A673 (cell line): ENCODE measurements around the gene CHD9NB. TPM values are rescaled to one million over a fixed set of nuclear protein-coding genes. Genes with fewer than 3 reads are reported as not detected.

Experiments used
- BruUV-seq: library from RNA; stranded (reverse); fragments of 400-500 nt; replicated peaks from 2 replicates; lab custom pipeline; 2021; lab: Mats Ljungman, UMichigan
- CTCF ChIA-PET: fragments of 300-600 bp; sonication (Branson Sonifier 250); formaldehyde crosslinking; loops from one replicate; lab custom pipeline; 2022; ENCODE audit warnings: antibody characterized with exemption; lab: Charles Lee
- POLR2A ChIA-PET: fragments of 300-600 bp; sonication (Branson Sonifier 250); formaldehyde crosslinking; loops from one replicate; lab custom pipeline; 2022; ENCODE audit warnings: antibody characterized with exemption; ENCODE audit not compliant: low non-redundant PET; lab: Charles Lee
- DNase-seq: peaks from one replicate; pipeline ENCODE4 v3.0.0-alpha.2; 2015; ENCODE audit warnings: low spot score
- H3K27ac ChIP-seq: fragments of 200-600 bp; sonication (generic); 2 replicates; pipeline ENCODE4 v1.5.1; 2016; ENCODE audit warnings: mixed run types, low read depth, mild to moderate bottlenecking, mixed read lengths, antibody characterized with exemption, low read length; ENCODE audit not compliant: poor library complexity, severe bottlenecking
- H3K27me3 ChIP-seq: fragments of 200-600 bp; sonication (generic); replicated peaks from 2 replicates; pipeline ENCODE4 v1.6.1; 2017; ENCODE audit warnings: mixed run types, low read depth, mild to moderate bottlenecking, mixed read lengths, antibody characterized with exemption, low read length; ENCODE audit not compliant: insufficient read depth, poor library complexity
- H3K36me3 ChIP-seq: fragments of 200-600 bp; sonication (generic); 2 replicates; pipeline ENCODE4 v1.6.1; 2016; ENCODE audit warnings: mixed run types, mild to moderate bottlenecking, mixed read lengths, antibody characterized with exemption, low read length; ENCODE audit not compliant: insufficient read depth, poor library complexity, severe bottlenecking
- H3K4me1 ChIP-seq: fragments of 200-600 bp; sonication (generic); 2 replicates; pipeline ENCODE4 v1.6.1; 2017; ENCODE audit warnings: mixed run types, mild to moderate bottlenecking, mixed read lengths, antibody characterized with exemption, low read length; ENCODE audit not compliant: insufficient read depth, poor library complexity, severe bottlenecking
- H3K4me3 ChIP-seq: fragments of 200-600 bp; sonication (generic); 2 replicates; pipeline ENCODE4 v1.5.1; 2016; ENCODE audit warnings: low read depth, mixed run types, mild to moderate bottlenecking, mixed read lengths, low read length; ENCODE audit not compliant: poor library complexity, severe bottlenecking
- H3K9me3 ChIP-seq: fragments of 200-600 bp; sonication (generic); 2 replicates; pipeline ENCODE4 v1.6.1; 2016; ENCODE audit warnings: mixed run types, low read depth, mild to moderate bottlenecking, mixed read lengths, antibody characterized with exemption, low read length; ENCODE audit not compliant: poor library complexity, severe bottlenecking
- EZH2 ChIP-seq: fragments of 200-600 bp; sonication (generic); IDR thresholded peaks from 2 replicates; pipeline ENCODE4 v1.6.1; 2017; ENCODE audit warnings: borderline replicate concordance, low read depth, mild to moderate bottlenecking, mixed read lengths, antibody characterized with exemption, low read length; ENCODE audit not compliant: poor library complexity, severe bottlenecking
- intact Hi-C: fragments of 100-400 bp; cut with micrococcal nuclease; formaldehyde crosslinking; loops from one replicate; pipeline ENCODE4 v1.10.0; 2022; ENCODE audit not compliant: unreplicated experiment
- total RNA-seq: library from RNA; stranded (reverse); gene quantifications from 2 replicates; pipeline ENCODE4 v1.2.3, GENCODE V29; 2021
- TF ChIP-seq, protein P1 (sequence below): fragments of 300-800, 200-600 bp; sonication (generic); conservative IDR thresholded peaks from 2 replicates; pipeline ENCODE4 v1.5.1; 2017; ENCODE audit warnings: low read depth, mild to moderate bottlenecking, antibody characterized with exemption, low read length, moderate library complexity, mixed read lengths

The CHD9NB gene
- total RNA-seq, 1 experiment from 2014 or later = 3.8 TPM

DNA sequence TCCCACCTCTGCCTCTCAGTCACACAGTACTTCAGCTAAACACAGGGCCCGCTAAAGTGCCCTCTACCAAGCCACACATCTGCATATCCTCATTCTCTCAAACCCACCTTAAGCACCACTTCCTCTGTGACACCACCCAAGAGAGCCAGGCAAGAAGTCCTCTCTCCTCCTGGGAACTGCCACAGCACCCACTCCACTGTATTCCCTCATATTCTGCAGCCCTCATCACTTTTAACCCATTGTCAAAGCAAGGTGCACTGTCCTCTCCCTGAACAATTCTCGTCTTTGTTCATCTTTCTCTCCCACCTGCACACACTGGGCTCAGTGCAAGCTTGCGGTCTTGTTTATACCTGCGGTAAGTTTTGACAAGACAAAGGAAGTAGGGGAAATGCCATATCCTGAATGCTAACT, 15.7 kb upstream of the CHD9NB start:
- no TSS peak for BruUV-seq
- H3K36me3 ChIP-seq = peaks cover 7% of the 10 kb centered on the region
- H3K9me3 ChIP-seq = no peaks in the 10 kb centered on the region
- CTCF ChIA-PET = no interaction called here
- POLR2A ChIA-PET = no interaction called here
- no peak overlapping the region for H3K4me3 ChIP-seq
- peaks cover 30% of the 10 kb centered on the region for H3K4me1 ChIP-seq
- no peaks in the 10 kb centered on the region for H3K27me3 ChIP-seq
- no peak overlapping the region for H3K27ac ChIP-seq
- TF ChIP-seq EZH2 = no peak
- TF ChIP-seq, protein P1, sequence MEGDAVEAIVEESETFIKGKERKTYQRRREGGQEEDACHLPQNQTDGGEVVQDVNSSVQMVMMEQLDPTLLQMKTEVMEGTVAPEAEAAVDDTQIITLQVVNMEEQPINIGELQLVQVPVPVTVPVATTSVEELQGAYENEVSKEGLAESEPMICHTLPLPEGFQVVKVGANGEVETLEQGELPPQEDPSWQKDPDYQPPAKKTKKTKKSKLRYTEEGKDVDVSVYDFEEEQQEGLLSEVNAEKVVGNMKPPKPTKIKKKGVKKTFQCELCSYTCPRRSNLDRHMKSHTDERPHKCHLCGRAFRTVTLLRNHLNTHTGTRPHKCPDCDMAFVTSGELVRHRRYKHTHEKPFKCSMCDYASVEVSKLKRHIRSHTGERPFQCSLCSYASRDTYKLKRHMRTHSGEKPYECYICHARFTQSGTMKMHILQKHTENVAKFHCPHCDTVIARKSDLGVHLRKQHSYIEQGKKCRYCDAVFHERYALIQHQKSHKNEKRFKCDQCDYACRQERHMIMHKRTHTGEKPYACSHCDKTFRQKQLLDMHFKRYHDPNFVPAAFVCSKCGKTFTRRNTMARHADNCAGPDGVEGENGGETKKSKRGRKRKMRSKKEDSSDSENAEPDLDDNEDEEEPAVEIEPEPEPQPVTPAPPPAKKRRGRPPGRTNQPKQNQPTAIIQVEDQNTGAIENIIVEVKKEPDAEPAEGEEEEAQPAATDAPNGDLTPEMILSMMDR = no peak
- DNase-seq = no peak
- intact Hi-C loops = no loop called here

DNA sequence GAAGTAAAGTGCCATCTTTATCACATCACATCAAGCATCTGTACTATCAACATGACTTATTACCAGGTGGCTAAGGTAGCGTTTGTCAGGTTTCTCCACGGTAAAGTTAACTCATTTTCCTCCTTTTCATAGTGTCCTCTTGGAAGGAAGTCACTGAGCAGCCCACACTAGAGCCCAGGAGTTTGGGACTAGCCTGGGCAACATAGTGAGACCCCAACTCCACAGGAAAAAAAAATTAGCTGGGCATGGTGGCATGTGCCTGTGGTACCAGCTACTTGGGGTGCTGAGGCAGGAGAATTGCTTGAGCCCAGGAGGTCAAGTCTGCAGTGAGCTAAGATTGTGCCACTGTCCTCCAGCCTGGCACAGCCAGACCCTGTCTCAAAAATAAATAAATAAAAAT, 15.0 kb upstream of the CHD9NB start:
- Histone ChIP-seq H3K9me3 (no peaks in the 10 kb centered on the region), H3K36me3 (peaks cover 7% of the 10 kb centered on the region), H3K27me3 (no peaks in the 10 kb centered on the region), H3K4me1 (peaks cover 30% of the 10 kb centered on the region), H3K27ac (no peak overlapping the region), H3K4me3 (no peak overlapping the region)
- TF ChIP-seq EZH2 = no peak
- TF ChIP-seq, protein P1 = no peak
- BruUV-seq = no TSS peak
- POLR2A ChIA-PET = interaction anchor here (0.5 kb wide), 1 partner anchor 24 kb away, joined by 5 read pairs; no protein-coding TSS in a partner anchor
- intact Hi-C loops = no loop called here
- DNase-seq = no peak
- CTCF ChIA-PET = no interaction called here

GRCh38 chr16:53065461-53066061, 12.9 kb upstream of the CHD9NB start:
- Histone ChIP-seq H3K4me3 (no peak overlapping the region), H3K27me3 (no peaks in the 10 kb centered on the region), H3K27ac (peak overlapping the region; percentile 59), H3K9me3 (no peaks in the 10 kb centered on the region), H3K4me1 (peaks cover 11% of the 10 kb centered on the region), H3K36me3 (peaks cover 7% of the 10 kb centered on the region)
- ChIA-PET POLR2A (interaction anchor here (0.5 kb wide), 1 partner anchor 39 kb away, joined by 4 read pairs; no protein-coding TSS in a partner anchor), CTCF (interaction anchor here (1.1 kb wide), 1 partner anchor 142 kb away, joined by 7 read pairs; no protein-coding TSS in a partner anchor)
- TF ChIP-seq, protein P1 = no peak
- TF ChIP-seq EZH2 = no peak
- DNase-seq = no peak
- intact Hi-C loops = no loop called here
- BruUV-seq = no TSS peak
